ENCODE measurements around the gene OAF.

DNA sequence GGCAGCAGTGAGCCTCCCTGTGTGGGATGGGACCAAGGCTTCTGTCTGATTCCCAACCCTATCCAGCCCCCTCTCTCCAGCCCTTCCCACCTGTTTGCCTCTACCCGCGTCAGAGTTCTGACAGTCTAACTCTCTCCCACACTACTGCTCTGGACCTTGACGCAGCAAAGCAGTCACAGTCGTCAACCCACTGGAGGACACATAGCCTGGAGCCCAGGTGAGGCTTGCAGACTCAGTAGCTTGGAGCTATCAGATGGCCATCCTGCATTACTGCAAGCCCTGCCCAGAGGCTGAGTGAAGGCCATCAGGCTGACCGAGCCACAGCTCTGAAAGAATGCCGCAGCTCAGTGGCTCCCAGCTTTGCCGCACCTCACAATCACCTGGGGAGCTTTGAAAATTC is 3.7 kb downstream of the OAF start:
- TF ChIP-seq GABPA (IDR thresholded peaks at IDR 0.05; ENCODE audit: low read depth) (no peak), CTCF (IDR thresholded peaks at IDR 0.05; ENCODE audit: insufficient read depth, low read length) (no peak)
